ENCODE measurements around the gene ABHD2.

ABHD2 gene

GRCh38 chr15:89091627-89092220, 3.5 kb downstream of the ABHD2 start:
- DNase-seq (ENCODE audit: extremely low read depth, low read depth): no peak
- H3K4me3 ChIP-seq (replicated peaks; ENCODE audit: low read depth, low read length): no peak overlapping the region
- TF ChIP-seq CTCF (IDR thresholded peaks at IDR 0.05; ENCODE audit: low read depth, low read length, missing control alignments): no peak

- no peak for DNase-seq (ENCODE audit: extremely low read depth, low read depth)
- H3K4me3 ChIP-seq (replicated peaks; ENCODE audit: low read depth, low read length): no peak overlapping the region
These were observed 5.3 kb downstream of the ABHD2 start for GRCh38 chr15:89093509-89093908.

GRCh38 chr15:89095073-89095472, 6.8 kb downstream of the ABHD2 start:
- no peak for TF ChIP-seq CTCF (IDR thresholded peaks at IDR 0.05; ENCODE audit: low read depth, low read length, missing control alignments)
- H3K4me3 ChIP-seq (replicated peaks; ENCODE audit: low read depth, low read length): no peak overlapping the region
- DNase-seq (ENCODE audit: extremely low read depth, low read depth): no peak

More at GRCh38 chr15:89093509-89093908, 5.3 kb downstream of the ABHD2 start:
- no peak for TF ChIP-seq CTCF (IDR thresholded peaks at IDR 0.05; ENCODE audit: low read depth, low read length, missing control alignments)

- H3K4me3 ChIP-seq (replicated peaks; ENCODE audit: low read depth, low read length): no peak overlapping the region
These were observed 7.3 kb downstream of the ABHD2 start for GRCh38 chr15:89095556-89095955.

GRCh38 chr15:89096664-89097063, 8.4 kb downstream of the ABHD2 start:
- H3K4me3 ChIP-seq (replicated peaks; ENCODE audit: low read depth, low read length): no peak overlapping the region
- TF ChIP-seq CTCF (IDR thresholded peaks at IDR 0.05; ENCODE audit: low read depth, low read length, missing control alignments): no peak
- DNase-seq (ENCODE audit: extremely low read depth, low read depth): no peak

More at GRCh38 chr15:89095556-89095955, 7.3 kb downstream of the ABHD2 start:
- DNase-seq (ENCODE audit: extremely low read depth, low read depth): no peak
- no peak for TF ChIP-seq CTCF (IDR thresholded peaks at IDR 0.05; ENCODE audit: low read depth, low read length, missing control alignments)

GRCh38 chr15:89097313-89097712, 9.1 kb downstream of the ABHD2 start:
- TF ChIP-seq CTCF (IDR thresholded peaks at IDR 0.05; ENCODE audit: low read depth, low read length, missing control alignments): no peak
- no peak for DNase-seq (ENCODE audit: extremely low read depth, low read depth)
- no peak overlapping the region for H3K4me3 ChIP-seq (replicated peaks; ENCODE audit: low read depth, low read length)

- H3K4me3 ChIP-seq (replicated peaks; ENCODE audit: low read depth, low read length): no peak overlapping the region
- DNase-seq (ENCODE audit: extremely low read depth, low read depth): no peak
- TF ChIP-seq CTCF (IDR thresholded peaks at IDR 0.05; ENCODE audit: low read depth, low read length, missing control alignments): no peak
These were observed 10.0 kb downstream of the ABHD2 start for GRCh38 chr15:89098281-89098680.
